H9 (cell line): ENCODE data around the gene ENPEP. TPM values are rescaled to one million over a fixed set of nuclear protein-coding genes. Genes with fewer than 3 reads are reported as not detected.

Experiments
- DNase-seq: peaks from one replicate; pipeline ENCODE4 v3.0.0-alpha.2; 2017
- H2AFZ ChIP-seq: one replicate; pipeline ENCODE4 v1.6.1; 2013; ENCODE audit warnings: mild to moderate bottlenecking, low read length, control low read depth, moderate library complexity
- H2AK5ac ChIP-seq: 2 replicates; pipeline ENCODE4 v1.6.1; 2013; ENCODE audit warnings: low read length, control low read depth, mixed read lengths; ENCODE audit not compliant: insufficient read length
- H2BK120ac ChIP-seq: one replicate; pipeline ENCODE4 v1.6.1; 2013; ENCODE audit warnings: low read depth, mild to moderate bottlenecking, low read length, control low read depth, inconsistent platforms; ENCODE audit not compliant: poor library complexity, severe bottlenecking
- H2BK12ac ChIP-seq: 2 replicates; pipeline ENCODE4 v1.6.1; 2013; ENCODE audit warnings: low read length, control low read depth, mixed read lengths, low read depth; ENCODE audit not compliant: insufficient read length
- H2BK15ac ChIP-seq: 2 replicates; pipeline ENCODE4 v1.6.1; 2013; ENCODE audit warnings: low read depth, low read length, control low read depth
- H2BK20ac ChIP-seq: one replicate; pipeline ENCODE4 v1.6.1; 2013; ENCODE audit warnings: low read depth, mild to moderate bottlenecking, low read length, control low read depth, inconsistent platforms; ENCODE audit not compliant: poor library complexity, severe bottlenecking
- H2BK5ac ChIP-seq: 2 replicates; pipeline ENCODE4 v1.6.1; 2013; ENCODE audit warnings: low read length, control low read depth, mixed read lengths; ENCODE audit not compliant: insufficient read length
- H3K14ac ChIP-seq: 2 replicates; pipeline ENCODE4 v1.6.1; 2013; ENCODE audit warnings: low read length, control low read depth; ENCODE audit not compliant: insufficient read depth
- H3K18ac ChIP-seq: 2 replicates; pipeline ENCODE4 v1.6.1; 2013; ENCODE audit warnings: low read depth, mild to moderate bottlenecking, mixed read lengths, low read length, control low read depth; ENCODE audit not compliant: insufficient read length
- H3K23ac ChIP-seq: 2 replicates; pipeline ENCODE4 v1.6.1; 2013; ENCODE audit warnings: low read length, control low read depth, mixed read lengths, low read depth; ENCODE audit not compliant: insufficient read length
- H3K23me2 ChIP-seq: 2 replicates; pipeline ENCODE4 v1.6.1; 2013; ENCODE audit warnings: low read depth, mild to moderate bottlenecking, mixed read lengths, low read length, control low read depth; ENCODE audit not compliant: insufficient read length, poor library complexity, severe bottlenecking
- H3K27ac ChIP-seq: 2 replicates; pipeline ENCODE4 v1.5.1; 2013; ENCODE audit warnings: low read length, control low read depth, mixed read lengths, low read depth; ENCODE audit not compliant: insufficient read length
- H3K27me3 ChIP-seq: 2 replicates; pipeline ENCODE4 v1.6.1; 2013; ENCODE audit warnings: low read length, control low read depth, inconsistent platforms; ENCODE audit not compliant: insufficient read depth
- H3K4ac ChIP-seq: 2 replicates; pipeline ENCODE4 v1.6.1; 2013; ENCODE audit warnings: low read depth, mild to moderate bottlenecking, control low read depth, inconsistent platforms, low read length, moderate library complexity
- H3K4me1 ChIP-seq: 2 replicates; pipeline ENCODE4 v1.6.1; 2013; ENCODE audit warnings: low read length, control low read depth, inconsistent platforms; ENCODE audit not compliant: insufficient read depth
- H3K4me2 ChIP-seq: 2 replicates; pipeline ENCODE4 v1.6.1; 2013; ENCODE audit warnings: low read length, control low read depth, mixed read lengths; ENCODE audit not compliant: insufficient read length, insufficient read depth
- H3K56ac ChIP-seq: 2 replicates; pipeline ENCODE4 v1.6.1; 2013; ENCODE audit warnings: low read depth, mild to moderate bottlenecking, mixed read lengths, low read length, control low read depth; ENCODE audit not compliant: insufficient read length
- H3K79me1 ChIP-seq: 2 replicates; pipeline ENCODE4 v1.6.1; 2013; ENCODE audit warnings: low read depth, mild to moderate bottlenecking, moderate library complexity, low read length, control low read depth, inconsistent platforms; ENCODE audit not compliant: insufficient read depth, poor library complexity, severe bottlenecking
- H3K79me2 ChIP-seq: 2 replicates; pipeline ENCODE4 v1.6.1; 2013; ENCODE audit warnings: low read length, control low read depth, inconsistent platforms; ENCODE audit not compliant: insufficient read depth
- H3K9ac ChIP-seq: 2 replicates; pipeline ENCODE4 v1.6.1; 2013; ENCODE audit warnings: low read length, control low read depth, mixed read lengths; ENCODE audit not compliant: insufficient read length; ENCODE audit errors: extremely low read depth
- H3K9me3 ChIP-seq: one replicate; pipeline ENCODE4 v1.6.1; 2013; ENCODE audit warnings: low read depth, low read length, inconsistent platforms; ENCODE audit not compliant: control insufficient read depth
- H3T11ph ChIP-seq: one replicate; pipeline ENCODE4 v1.6.1; 2013; ENCODE audit warnings: mild to moderate bottlenecking, low read length, control low read depth, inconsistent platforms
- H4K20me1 ChIP-seq: one replicate; pipeline ENCODE4 v1.6.1; 2013; ENCODE audit not compliant: control insufficient read depth, insufficient read length, insufficient read depth
- H4K5ac ChIP-seq: 2 replicates; pipeline ENCODE4 v1.6.1; 2013; ENCODE audit warnings: low read depth, mild to moderate bottlenecking, mixed read lengths, low read length, control low read depth; ENCODE audit not compliant: insufficient read length
- H4K8ac ChIP-seq: replicated peaks from 2 replicates; pipeline ENCODE4 v1.6.1; 2013; ENCODE audit warnings: low read length, control low read depth, mixed read lengths, low read depth; ENCODE audit not compliant: insufficient read length
- H4K91ac ChIP-seq: 2 replicates; pipeline ENCODE4 v1.6.1; 2013; ENCODE audit warnings: low read depth, mild to moderate bottlenecking, moderate library complexity, mixed read lengths, low read length, control low read depth; ENCODE audit not compliant: insufficient read length
- H3K27ac Mint-ChIP-seq, 3 experiments: 2 replicates in 2 of 3; 3 replicates in 1 of 3; pipeline ENCODE4 v1.8.0; 2020 to 2021; ENCODE audit warnings: mixed read lengths in 3 of 3, mild to moderate bottlenecking in 1 of 3, moderate library complexity in 1 of 3
- H3K27me3 Mint-ChIP-seq: 2 replicates; pipeline ENCODE4 v1.8.0; 2021; ENCODE audit warnings: low read depth, mild to moderate bottlenecking, moderate library complexity, mixed read lengths
- H3K36me3 Mint-ChIP-seq, 3 experiments: 2 replicates in 2 of 3; 3 replicates in 1 of 3; pipeline ENCODE4 v1.8.0; 2020 to 2021; ENCODE audit warnings: low read depth in 3 of 3, mixed read lengths in 3 of 3; ENCODE audit not compliant: insufficient read depth in 1 of 3
- H3K4me1 Mint-ChIP-seq, 2 experiments: 2 replicates each; pipeline ENCODE4 v1.8.0; 2020; ENCODE audit warnings: mixed read lengths in 2 of 2
- H3K4me3 Mint-ChIP-seq, 2 experiments: 2 replicates in 1 of 2; 3 replicates in 1 of 2; pipeline ENCODE4 v1.8.0; 2020 to 2021; ENCODE audit warnings: mild to moderate bottlenecking in 2 of 2, mixed read lengths in 2 of 2, moderate library complexity in 1 of 2
- H3K9me3 Mint-ChIP-seq, 2 experiments: 2 replicates in 1 of 2; 3 replicates in 1 of 2; pipeline ENCODE4 v1.8.0; 2020; ENCODE audit warnings: mild to moderate bottlenecking in 2 of 2, mixed read lengths in 2 of 2, moderate library complexity in 1 of 2
- WGBS: extraction: QIAGEN DNeasy Blood & Tissue Kit; methylation state at CpG from one replicate; pipeline ENCODE4 v1.1.7; 2013; ENCODE audit warnings: missing lambda C conversion rate, low lambda C conversion rate, mixed read lengths; ENCODE audit not compliant: insufficient read length; ENCODE audit errors: extremely low coverage; 5-methylcytosine and 5-hydroxymethylcytosine counted together
- total RNA-seq: library from RNA; stranded (reverse); gene quantifications from 2 replicates; pipeline ENCODE4 v1.2.1, GENCODE V29; 2021
- TF ChIP-seq, protein P1 (sequence below): fragments of 200-600 bp; sonication (generic); conservative IDR thresholded peaks from 3 replicates; pipeline ENCODE4 v1.8.0; 2021; ENCODE audit warnings: antibody characterized with exemption, mild to moderate bottlenecking

Gene ENPEP
- total RNA-seq, 1 experiment from 2014 or later: 0.44 TPM

DNA sequence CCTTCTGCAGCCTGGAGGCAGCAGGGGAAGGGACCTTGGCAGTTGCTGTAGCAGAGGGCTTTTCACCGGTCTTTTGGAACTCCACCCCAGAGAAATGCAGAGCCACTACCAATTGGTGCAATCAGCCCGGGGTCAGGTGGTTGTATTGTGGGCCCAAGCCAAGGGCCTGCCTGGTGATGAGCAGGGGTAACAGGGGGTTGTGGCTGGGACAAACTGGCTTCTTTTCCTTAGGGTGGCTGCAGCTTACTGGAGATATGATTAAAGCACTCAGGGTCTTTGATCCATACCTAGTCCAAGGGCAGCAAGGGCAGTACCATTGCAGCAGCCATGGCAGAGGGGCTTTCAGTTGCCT is 28.1 kb downstream of the ENPEP start:
- no peak overlapping the region for H3K27ac ChIP-seq
- H3K56ac ChIP-seq: no peak overlapping the region
- DNase-seq: no peak
- H3K9ac ChIP-seq: no peak overlapping the region
- no peak overlapping the region for H2AFZ ChIP-seq
- no peak overlapping the region for H3K18ac ChIP-seq
- no peaks in the 10 kb centered on the region for H3K79me2 ChIP-seq
- H3K4me2 ChIP-seq: no peak overlapping the region
- H4K5ac ChIP-seq: no peak overlapping the region
- H4K20me1 ChIP-seq: no peaks in the 10 kb centered on the region
- H3K9me3 Mint-ChIP-seq: peaks cover 3% of the 10 kb centered on the region in 2 experiments; a peak in 2 of 5 replicates
- H4K91ac ChIP-seq: no peak overlapping the region
- no peak overlapping the region for H3K23ac ChIP-seq
- no peak overlapping the region for H2BK20ac ChIP-seq
- H3K4me1 Mint-ChIP-seq: peaks cover 6 to 10% of the 10 kb centered on the region in 2 experiments; a peak in 3 of 4 replicates
- no peak overlapping the region; a peak in 1 of 7 replicates for H3K27ac Mint-ChIP-seq
- no peak overlapping the region for H2BK5ac ChIP-seq
- no peak overlapping the region for H3K4ac ChIP-seq
- no peaks in the 10 kb centered on the region for H3K27me3 ChIP-seq
- no peak overlapping the region for H3T11ph ChIP-seq
- H2BK120ac ChIP-seq: no peak overlapping the region
- no peaks in the 10 kb centered on the region for H3K79me1 ChIP-seq
- H3K36me3 Mint-ChIP-seq: peaks cover 0 to 1% (median 0%) of the 10 kb centered on the region in 3 experiments; a peak in 3 of 7 replicates
- WGBS: no CpG with 5 or more reads among the region's 2 CpGs
- H3K23me2 ChIP-seq: no peaks in the 10 kb centered on the region
- no peak overlapping the region for H2AK5ac ChIP-seq
- TF ChIP-seq, protein P1, sequence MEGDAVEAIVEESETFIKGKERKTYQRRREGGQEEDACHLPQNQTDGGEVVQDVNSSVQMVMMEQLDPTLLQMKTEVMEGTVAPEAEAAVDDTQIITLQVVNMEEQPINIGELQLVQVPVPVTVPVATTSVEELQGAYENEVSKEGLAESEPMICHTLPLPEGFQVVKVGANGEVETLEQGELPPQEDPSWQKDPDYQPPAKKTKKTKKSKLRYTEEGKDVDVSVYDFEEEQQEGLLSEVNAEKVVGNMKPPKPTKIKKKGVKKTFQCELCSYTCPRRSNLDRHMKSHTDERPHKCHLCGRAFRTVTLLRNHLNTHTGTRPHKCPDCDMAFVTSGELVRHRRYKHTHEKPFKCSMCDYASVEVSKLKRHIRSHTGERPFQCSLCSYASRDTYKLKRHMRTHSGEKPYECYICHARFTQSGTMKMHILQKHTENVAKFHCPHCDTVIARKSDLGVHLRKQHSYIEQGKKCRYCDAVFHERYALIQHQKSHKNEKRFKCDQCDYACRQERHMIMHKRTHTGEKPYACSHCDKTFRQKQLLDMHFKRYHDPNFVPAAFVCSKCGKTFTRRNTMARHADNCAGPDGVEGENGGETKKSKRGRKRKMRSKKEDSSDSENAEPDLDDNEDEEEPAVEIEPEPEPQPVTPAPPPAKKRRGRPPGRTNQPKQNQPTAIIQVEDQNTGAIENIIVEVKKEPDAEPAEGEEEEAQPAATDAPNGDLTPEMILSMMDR: no peak
- no peak overlapping the region for H2BK15ac ChIP-seq
- no peak overlapping the region for H2BK12ac ChIP-seq
- no peak overlapping the region for H3K4me3 Mint-ChIP-seq
- H3K9me3 ChIP-seq: no peaks in the 10 kb centered on the region
- no peaks in the 10 kb centered on the region; the same call in 1 of the 2 replicates for H3K27me3 Mint-ChIP-seq
- no peak overlapping the region for H4K8ac ChIP-seq
- no peaks in the 10 kb centered on the region for H3K4me1 ChIP-seq
- H3K14ac ChIP-seq: no peak overlapping the region; the same call in 1 of the 2 replicates
